ENCODE measurements around the gene RPGRIP1L.

- TF ChIP-seq POLR2A (IDR thresholded peaks at IDR 0.05) = no peak
- TF ChIP-seq CTCF (IDR thresholded peaks at IDR 0.05) = no peak
These were observed 41.6 kb downstream of the RPGRIP1L start for GRCh38 chr16:53662072-53662471.

All from lower leg skin (tissue), 3 donors.